GM19240 (cell line): ENCODE results near the gene RBM6.

Experiments
- DNase-seq: peaks from one replicate; pipeline ENCODE4 v3.0.0; 2011; ENCODE audit warnings: low spot score; ENCODE audit not compliant: insufficient read length

The RBM6 gene

GRCh38 chr3:50126287-50127211 lies 186.6 kb downstream of the RBM6 start:
- DNase-seq = no peak
